Right ventricle myocardium inferior (tissue), 1 donor: Measurements from ENCODE around the gene PIK3R5. TPM values are rescaled to one million over a fixed set of nuclear protein-coding genes. Genes with fewer than 3 reads are reported as not detected.

Source experiments
- ATAC-seq: fragments of 200-7000 bp; cut with Tn5 transposase; one replicate; pipeline ENCODE4 v1.9.1; 2020; ENCODE audit warnings: mild to moderate bottlenecking, moderate library complexity
- DNase-seq: peaks from one replicate; pipeline ENCODE4 v3.0.0; 2021; ENCODE audit errors: missing footprints
- intact Hi-C: fragments of 100-400 bp; cut with DNase I; formaldehyde crosslinking; loops from one replicate; pipeline ENCODE4 v1.11.0; 2022
- long read RNA-seq: library from polyadenylated mRNA; unstranded; transcript quantifications from one replicate; pipeline ENCODE4 v2.0.0, GENCODE V29; 2021
- total RNA-seq: library from RNA; stranded (reverse); fragmentation: NEBNext Ultra II Directional; extraction: Animal tissue kit (Norgen Biotek cat#: 25700); gene quantifications from one replicate; pipeline ENCODE4 v1.2.1, GENCODE V29; 2021
- donor health status: DM: no; HTN: yes; CAD: no; lungs with severe emphysema.

Gene PIK3R5
- total RNA-seq, result 2.8 TPM
- long read RNA-seq, partial matches to known transcripts, result 0 of 1 reads
- long read RNA-seq, other reads (novel, unspliced or antisense), result 1 of 1 reads

GRCh38 chr17:8965394-8966168 is at the start of gene PIK3R5:
PIK3R5 (minus strand) TSS chr17:8965707; CDS start chr17:8911494, 54,213 bp downstream.
- peak; percentile 91 for DNase-seq
- intact Hi-C loops, result no loop called here
- peak; percentile 75 for ATAC-seq

- DNase-seq (no peak), ATAC-seq (no peak)
- intact Hi-C loops, result no loop called here
Measured at GRCh38 chr17:9011001-9011400, 45.5 kb upstream of the PIK3R5 start.

- no peak for DNase-seq
- no peak for ATAC-seq
- intact Hi-C loops, result no loop called here
Measured at GRCh38 chr17:9009737-9010136, 44.2 kb upstream of the PIK3R5 start.

GRCh38 chr17:9009096-9009495 is 43.6 kb upstream of the PIK3R5 start:
- intact Hi-C loops, result no loop called here
- ATAC-seq (no peak), DNase-seq (no peak)

- DNase-seq (no peak), ATAC-seq (no peak)
- intact Hi-C loops, result no loop called here
Measured at GRCh38 chr17:9007052-9007714, 41.7 kb upstream of the PIK3R5 start.

- intact Hi-C loops, result no loop called here
- DNase-seq (no peak), ATAC-seq (no peak)
Measured at GRCh38 chr17:9006175-9006767, 40.8 kb upstream of the PIK3R5 start.

- ATAC-seq (no peak), DNase-seq (no peak)
- intact Hi-C loops, result no loop called here
Measured at GRCh38 chr17:9004961-9005285, 39.4 kb upstream of the PIK3R5 start.

- DNase-seq, result no peak
Measured at GRCh38 chr17:9004132-9004960, 38.8 kb upstream of the PIK3R5 start.

GRCh38 chr17:9003355-9004131 is 38.0 kb upstream of the PIK3R5 start:
- peak; percentile 13 for ATAC-seq
- intact Hi-C loops, result no loop called here
- DNase-seq, result no peak

More at GRCh38 chr17:9004132-9004960, 38.8 kb upstream of the PIK3R5 start:
- intact Hi-C loops, result no loop called here
- no peak for ATAC-seq

GRCh38 chr17:9002606-9003354 is 37.3 kb upstream of the PIK3R5 start:
- intact Hi-C loops, result no loop called here
- ATAC-seq (peak; percentile 50), DNase-seq (no peak)

GRCh38 chr17:9002227-9002605 is 36.7 kb upstream of the PIK3R5 start:
- ATAC-seq (no peak), DNase-seq (no peak)
- intact Hi-C loops, result no loop called here

- ATAC-seq (no peak), DNase-seq (no peak)
- intact Hi-C loops, result no loop called here
Measured at GRCh38 chr17:9001559-9001958, 36.1 kb upstream of the PIK3R5 start.

- intact Hi-C loops, result no loop called here
- ATAC-seq (no peak), DNase-seq (peak; percentile 88)
Measured at GRCh38 chr17:8997994-8998628, 32.6 kb upstream of the PIK3R5 start.

- DNase-seq (no peak), ATAC-seq (no peak)
- intact Hi-C loops, result no loop called here
Measured at GRCh38 chr17:8995711-8996110, 30.2 kb upstream of the PIK3R5 start.

- DNase-seq (peak; percentile 90), ATAC-seq (peak; percentile 57)
- intact Hi-C loops, result no loop called here
Measured at GRCh38 chr17:8994319-8994718, 28.8 kb upstream of the PIK3R5 start.

- peak; percentile 63 for ATAC-seq
- DNase-seq, result no peak
- intact Hi-C loops, result loop anchor here (2.0 kb wide), 2 partner anchors 301 to 531 kb away; no protein-coding TSS in a partner anchor
Measured at GRCh38 chr17:8991514-8992285, 26.2 kb upstream of the PIK3R5 start.
